ENCODE results near the gene TAS2R30. TPM values are rescaled to one million over a fixed set of nuclear protein-coding genes. Genes with fewer than 3 reads are reported as not detected.

The TAS2R30 gene
- total RNA-seq, 4 donors from 2014 or later = 1.8 to 3.2 (median 2.2) TPM

DNA sequence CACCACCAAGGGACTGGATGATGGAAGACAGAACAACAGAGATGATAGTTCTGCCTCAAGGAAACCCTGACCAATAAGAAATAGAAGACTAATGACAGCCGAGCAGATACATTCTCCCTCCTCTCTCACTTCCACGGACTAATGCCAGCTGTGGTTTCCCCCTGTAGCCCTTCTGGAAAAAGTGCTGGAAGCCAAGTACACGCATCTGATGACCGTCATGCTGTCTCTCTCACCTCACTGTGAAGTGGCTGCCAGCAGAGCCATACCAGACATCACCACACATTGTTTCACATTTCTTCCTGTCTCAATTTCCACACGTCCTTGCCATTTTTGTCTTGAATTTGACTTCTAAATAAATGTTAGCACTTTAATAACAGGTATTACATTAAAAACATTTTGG is 45.2 kb downstream of the TAS2R30 start:
- intact Hi-C loops (cut with DNase I; ENCODE audit: low total_unique reads) = no loop called here
- H3K4me3 ChIP-seq (ENCODE audit: low read depth, poor library complexity, severe bottlenecking) = no peak overlapping the region
- DNase-seq (ENCODE audit: low spot score in 2 of 2) = no peak
- TF ChIP-seq, protein P1, sequence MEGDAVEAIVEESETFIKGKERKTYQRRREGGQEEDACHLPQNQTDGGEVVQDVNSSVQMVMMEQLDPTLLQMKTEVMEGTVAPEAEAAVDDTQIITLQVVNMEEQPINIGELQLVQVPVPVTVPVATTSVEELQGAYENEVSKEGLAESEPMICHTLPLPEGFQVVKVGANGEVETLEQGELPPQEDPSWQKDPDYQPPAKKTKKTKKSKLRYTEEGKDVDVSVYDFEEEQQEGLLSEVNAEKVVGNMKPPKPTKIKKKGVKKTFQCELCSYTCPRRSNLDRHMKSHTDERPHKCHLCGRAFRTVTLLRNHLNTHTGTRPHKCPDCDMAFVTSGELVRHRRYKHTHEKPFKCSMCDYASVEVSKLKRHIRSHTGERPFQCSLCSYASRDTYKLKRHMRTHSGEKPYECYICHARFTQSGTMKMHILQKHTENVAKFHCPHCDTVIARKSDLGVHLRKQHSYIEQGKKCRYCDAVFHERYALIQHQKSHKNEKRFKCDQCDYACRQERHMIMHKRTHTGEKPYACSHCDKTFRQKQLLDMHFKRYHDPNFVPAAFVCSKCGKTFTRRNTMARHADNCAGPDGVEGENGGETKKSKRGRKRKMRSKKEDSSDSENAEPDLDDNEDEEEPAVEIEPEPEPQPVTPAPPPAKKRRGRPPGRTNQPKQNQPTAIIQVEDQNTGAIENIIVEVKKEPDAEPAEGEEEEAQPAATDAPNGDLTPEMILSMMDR (IDR thresholded peaks at IDR 0.05) = no peak
- TF ChIP-seq POLR2A (IDR thresholded peaks at IDR 0.05) = no peak
- 89 to 91% methylated on average over 5 of the region's 5 CpGs for WGBS, 2 donors

DNA sequence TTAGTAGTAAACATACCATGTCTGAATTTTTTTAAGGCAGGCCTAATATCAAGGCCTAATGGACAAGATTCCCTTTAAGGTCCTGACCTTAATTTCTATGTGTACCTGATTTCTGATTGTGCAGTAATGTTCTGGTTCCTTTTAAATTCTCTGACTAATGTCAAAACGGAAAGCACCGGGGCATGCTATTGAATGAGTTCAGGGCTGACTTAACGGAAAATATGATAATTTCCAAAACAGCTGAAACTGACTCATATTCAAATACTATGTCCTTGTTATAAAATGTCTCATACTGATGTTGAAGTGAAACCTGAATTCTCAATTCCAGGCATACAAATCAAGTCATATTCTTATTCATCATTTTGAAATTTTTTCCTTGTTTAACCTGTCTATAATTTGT is 49.0 kb downstream of the TAS2R30 start:
- H3K4me3 ChIP-seq (ENCODE audit: low read depth, poor library complexity, severe bottlenecking) = no peak overlapping the region
- DNase-seq (ENCODE audit: low spot score in 2 of 2) = no peak
- intact Hi-C loops (cut with DNase I; ENCODE audit: low total_unique reads) = no loop called here
- 71% methylated on average over 3 of the region's 3 CpGs for WGBS, 2 donors
- TF ChIP-seq, protein P1 (IDR thresholded peaks at IDR 0.05) = no peak
- TF ChIP-seq POLR2A (IDR thresholded peaks at IDR 0.05) = no peak

Other genes with a start within 250 kb of the TAS2R30 start
- gene TAS2R13, start 225.1 kb downstream of the TAS2R30 start, total RNA-seq = 1 to 10 TPM in 1 of 4 donors, under 1 TPM in 3; 0.26 to 1.1 (median 0.73) TPM
- gene PRH2, start 205.4 kb downstream of the TAS2R30 start, total RNA-seq = not detected
- gene TAS2R14, start 195.4 kb downstream of the TAS2R30 start, total RNA-seq = 1 to 10 TPM in 1 of 4 donors, under 1 TPM in 3; 0.49 to 1.3 (median 0.73) TPM
- under 1 TPM in 2 of 4 donors, not detected in 2; 0.30 to 0.42 TPM for gene TAS2R50, start 147.7 kb downstream of the TAS2R30 start, total RNA-seq
- gene TAS2R20, start 136.3 kb downstream of the TAS2R30 start, total RNA-seq = 1 to 10 TPM in 1 of 4 donors, under 1 TPM in 3; 0.34 to 1.4 (median 0.66) TPM
- gene TAS2R19, start 112.0 kb downstream of the TAS2R30 start, total RNA-seq = 1 to 10 TPM in 2 of 4 donors, under 1 TPM in 2; 0.34 to 7.0 (median 1.5) TPM
- gene TAS2R31, start 103.2 kb downstream of the TAS2R30 start, total RNA-seq = 1 to 10 TPM in 1 of 4 donors, under 1 TPM in 2, not detected in 1; 0.27 to 1.1 (median 0.68) TPM
- gene TAS2R46, start 72.3 kb downstream of the TAS2R30 start, total RNA-seq = 1 to 10 TPM in 1 of 4 donors, under 1 TPM in 2, not detected in 1; 0.57 to 1.1 (median 0.68) TPM
- 1 to 10 TPM in 2 of 4 donors, not detected in 2; 1.0 to 1.5 TPM for gene TAS2R43, start 42.3 kb downstream of the TAS2R30 start, total RNA-seq
- 1 to 10 TPM; 1.9 to 3.5 (median 2.9) TPM for gene SMIM10L1, start 36.5 kb upstream of the TAS2R30 start, total RNA-seq
- not detected for gene TAS2R42, start 52.3 kb upstream of the TAS2R30 start, total RNA-seq
- gene PRB3, start 135.1 kb upstream of the TAS2R30 start, total RNA-seq = under 1 TPM in 1 of 4 donors, not detected in 3; 0.76 TPM
- not detected for gene PRB4, start 175.8 kb upstream of the TAS2R30 start, total RNA-seq